Measurements from ENCODE around the gene GTF2H4.

Gene GTF2H4

DNA sequence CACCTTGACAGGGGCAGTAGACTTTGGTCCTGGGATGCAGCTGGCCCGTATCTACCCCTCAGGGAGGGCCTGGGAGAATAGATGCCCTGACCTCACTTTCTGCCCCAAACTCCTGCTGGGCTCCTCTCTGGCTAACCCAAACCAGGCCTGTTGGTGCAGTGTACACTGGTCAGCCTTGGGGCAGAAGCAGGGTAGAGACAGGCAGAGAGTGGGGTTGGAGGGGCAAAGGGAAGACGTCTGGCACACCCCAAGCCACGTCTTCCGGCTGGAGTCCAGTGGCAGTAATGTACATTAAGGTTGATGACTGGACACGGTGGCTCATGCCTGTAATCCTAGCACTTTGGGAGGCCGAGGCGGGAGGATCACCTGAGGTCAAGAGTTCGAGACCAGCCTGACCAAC is 14.3 kb upstream of the GTF2H4 start:
- in situ Hi-C loops (cut with MboI; ENCODE audit: low sequenced_read_pairs) = no loop called here

- in situ Hi-C loops (cut with MboI; ENCODE audit: low sequenced_read_pairs) = no loop called here
Observed at GRCh38 chr6:30894381-30894780, 13.6 kb upstream of the GTF2H4 start.

DNA sequence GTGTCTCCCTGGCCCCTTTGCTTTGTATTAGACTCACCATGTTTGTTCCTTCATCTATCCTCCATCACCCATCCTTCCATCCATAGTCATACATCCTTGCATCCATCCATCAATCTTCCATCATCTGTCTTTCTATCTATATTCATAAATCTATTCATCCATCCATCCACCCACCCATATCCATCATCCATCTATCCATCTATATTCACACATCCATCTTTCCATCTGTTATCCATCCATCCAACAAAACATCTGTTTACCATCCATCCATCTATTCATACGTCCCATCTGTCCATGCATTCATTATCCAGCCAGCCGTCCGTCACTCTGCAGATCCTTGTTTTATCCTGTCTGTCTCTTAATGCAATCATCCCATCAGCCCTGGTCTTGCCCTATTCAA is 13.1 kb upstream of the GTF2H4 start:
- in situ Hi-C loops (cut with MboI; ENCODE audit: low sequenced_read_pairs) = no loop called here

- in situ Hi-C loops (cut with MboI; ENCODE audit: low sequenced_read_pairs) = no loop called here
Observed at GRCh38 chr6:30895343-30895742, 12.7 kb upstream of the GTF2H4 start.

DNA sequence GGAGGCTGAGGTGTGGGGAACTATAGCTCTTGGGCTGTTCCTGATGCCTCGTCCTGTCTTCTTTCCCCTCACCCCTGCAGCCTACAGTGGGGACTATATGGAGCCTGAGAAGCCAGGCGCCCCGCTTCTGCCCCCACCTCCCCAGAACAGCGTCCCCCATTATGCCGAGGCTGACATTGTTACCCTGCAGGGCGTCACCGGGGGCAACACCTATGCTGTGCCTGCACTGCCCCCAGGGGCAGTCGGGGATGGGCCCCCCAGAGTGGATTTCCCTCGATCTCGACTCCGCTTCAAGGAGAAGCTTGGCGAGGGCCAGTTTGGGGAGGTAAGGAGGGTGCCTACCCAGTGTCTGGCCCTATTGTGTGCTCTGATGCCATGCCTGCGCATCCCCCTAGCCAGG is 11.5 kb upstream of the GTF2H4 start:
- in situ Hi-C loops (cut with MboI; ENCODE audit: low sequenced_read_pairs) = no loop called here

GRCh38 chr6:30897882-30898281 is 10.1 kb upstream of the GTF2H4 start:
- in situ Hi-C loops (cut with MboI; ENCODE audit: low sequenced_read_pairs) = no loop called here

DNA sequence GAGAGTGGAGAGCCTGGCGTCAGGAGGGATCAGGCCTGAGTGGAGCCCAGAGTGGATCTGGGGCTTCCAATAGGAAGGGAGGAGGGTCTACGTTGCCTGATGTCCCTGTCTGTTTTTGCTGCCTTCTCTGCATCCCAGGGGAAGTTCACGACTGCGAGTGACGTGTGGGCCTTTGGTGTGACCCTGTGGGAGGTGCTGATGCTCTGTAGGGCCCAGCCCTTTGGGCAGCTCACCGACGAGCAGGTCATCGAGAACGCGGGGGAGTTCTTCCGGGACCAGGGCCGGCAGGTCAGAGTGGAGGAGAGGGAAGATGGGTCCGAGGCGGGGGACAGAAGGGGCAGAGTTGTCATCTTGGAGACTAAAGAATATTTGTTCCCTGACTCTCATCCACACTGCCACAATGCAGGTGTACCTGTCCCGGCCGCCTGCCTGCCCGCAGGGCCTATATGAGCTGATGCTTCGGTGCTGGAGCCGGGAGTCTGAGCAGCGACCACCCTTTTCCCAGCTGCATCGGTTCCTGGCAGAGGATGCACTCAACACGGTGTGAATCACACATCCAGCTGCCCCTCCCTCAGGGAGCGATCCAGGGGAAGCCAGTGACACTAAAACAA is 9.2 kb upstream of the GTF2H4 start:
- in situ Hi-C loops (cut with MboI; ENCODE audit: low sequenced_read_pairs) = no loop called here

DNA sequence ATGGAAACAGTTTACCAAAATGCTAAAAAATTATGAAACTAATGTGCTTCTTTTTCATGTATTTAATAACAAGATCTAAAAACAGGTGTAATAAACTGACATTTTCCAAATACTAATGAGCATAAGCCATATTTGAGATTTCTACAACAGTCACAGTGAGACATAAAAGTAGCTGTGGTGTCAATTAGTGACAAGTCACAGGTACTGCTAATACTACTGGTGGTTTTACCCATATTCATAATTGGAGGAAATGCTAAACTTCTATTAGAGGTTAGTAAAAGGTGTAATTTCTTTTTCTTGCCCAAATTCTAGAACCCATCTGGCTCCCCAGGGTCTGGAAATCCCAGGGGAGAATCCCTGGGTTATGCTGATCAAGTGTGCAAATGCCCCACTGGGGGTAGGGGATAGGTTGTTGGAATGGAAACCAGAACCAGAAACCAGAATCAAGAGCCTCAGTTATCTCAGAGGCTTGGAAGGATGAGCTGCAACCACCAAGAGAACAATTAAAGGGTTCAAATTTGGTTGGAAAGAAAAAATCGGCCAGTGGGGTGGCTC is 7.1 kb upstream of the GTF2H4 start:
- in situ Hi-C loops (cut with MboI; ENCODE audit: low sequenced_read_pairs) = loop anchor here (25.0 kb wide), 1 partner anchor 186 kb away; no protein-coding TSS in a partner anchor

- in situ Hi-C loops (cut with MboI; ENCODE audit: low sequenced_read_pairs) = loop anchor here (25.0 kb wide), 1 partner anchor 186 kb away; no protein-coding TSS in a partner anchor
Observed at GRCh38 chr6:30901436-30901835, 6.6 kb upstream of the GTF2H4 start.

GRCh38 chr6:30902196-30902595 is 5.8 kb upstream of the GTF2H4 start:
- in situ Hi-C loops (cut with MboI; ENCODE audit: low sequenced_read_pairs) = loop anchor here (25.0 kb wide), 1 partner anchor 185 kb away; no protein-coding TSS in a partner anchor

DNA sequence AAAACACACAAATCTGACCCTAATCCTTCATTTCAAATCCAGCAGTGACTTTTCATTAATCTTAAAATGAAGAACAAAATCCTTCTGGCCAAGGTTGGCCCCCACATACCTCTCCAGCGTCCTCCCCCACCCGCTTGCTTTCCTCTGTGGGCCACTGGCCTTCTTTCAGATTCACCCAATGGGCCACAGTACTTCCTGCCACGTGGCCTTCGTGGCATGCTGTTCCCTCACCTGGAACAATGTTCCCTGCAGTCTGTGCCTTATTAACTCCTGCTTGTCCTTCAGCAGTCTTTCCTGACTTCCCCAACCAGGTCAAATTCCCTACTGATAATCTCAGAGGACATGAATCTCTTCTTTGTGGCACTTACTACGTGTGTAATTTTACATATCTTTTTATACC is 5.3 kb upstream of the GTF2H4 start:
- in situ Hi-C loops (cut with MboI; ENCODE audit: low sequenced_read_pairs) = loop anchor here (25.0 kb wide), 1 partner anchor 185 kb away; no protein-coding TSS in a partner anchor

- in situ Hi-C loops (cut with MboI; ENCODE audit: low sequenced_read_pairs) = loop anchor here (25.0 kb wide), 1 partner anchor 184 kb away; no protein-coding TSS in a partner anchor
Observed at GRCh38 chr6:30903236-30903635, 4.8 kb upstream of the GTF2H4 start.

- in situ Hi-C loops (cut with MboI; ENCODE audit: low sequenced_read_pairs) = loop anchor here (25.0 kb wide), 1 partner anchor 180 kb away; no protein-coding TSS in a partner anchor
Observed at GRCh38 chr6:30907290-30907757, 683 bp upstream of the GTF2H4 start.

GRCh38 chr6:30908700-30909099 is 693 bp downstream of the GTF2H4 start:
- in situ Hi-C loops (cut with MboI; ENCODE audit: low sequenced_read_pairs) = loop anchor here (25.0 kb wide), 1 partner anchor 179 kb away; no protein-coding TSS in a partner anchor

DNA sequence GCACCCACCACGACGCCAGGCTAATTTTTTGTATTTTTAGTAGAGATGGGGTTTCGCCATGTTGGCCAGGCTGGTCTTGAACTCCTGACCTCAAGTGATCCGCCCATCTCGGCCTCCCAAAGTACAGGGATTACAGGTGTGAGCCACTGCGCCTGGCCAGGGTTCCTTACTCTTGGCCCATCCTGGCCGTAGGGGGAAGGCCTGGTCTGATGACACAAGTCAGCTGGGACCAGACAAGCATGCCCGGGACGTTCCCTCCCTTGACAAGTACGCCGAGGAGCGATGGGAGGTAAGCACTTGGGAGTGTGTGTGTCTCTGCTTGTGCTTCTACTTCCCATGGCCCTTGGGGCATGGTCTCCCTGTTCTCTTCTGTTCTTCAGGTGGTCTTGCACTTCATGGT is 2.5 kb downstream of the GTF2H4 start:
- in situ Hi-C loops (cut with MboI; ENCODE audit: low sequenced_read_pairs) = loop anchor here (25.0 kb wide), 1 partner anchor 177 kb away; no protein-coding TSS in a partner anchor

- in situ Hi-C loops (cut with MboI; ENCODE audit: low sequenced_read_pairs) = loop anchor here (25.0 kb wide), 1 partner anchor 174 kb away; no protein-coding TSS in a partner anchor
Observed at GRCh38 chr6:30912746-30913520, 4.9 kb downstream of the GTF2H4 start.

- in situ Hi-C loops (cut with MboI; ENCODE audit: low sequenced_read_pairs) = loop anchor here (25.0 kb wide), 1 partner anchor 174 kb away; no protein-coding TSS in a partner anchor
Observed at GRCh38 chr6:30913721-30914075, 5.7 kb downstream of the GTF2H4 start.

- in situ Hi-C loops (cut with MboI; ENCODE audit: low sequenced_read_pairs) = loop anchor here (25.0 kb wide), 1 partner anchor 173 kb away; no protein-coding TSS in a partner anchor
Observed at GRCh38 chr6:30914076-30914853, 6.3 kb downstream of the GTF2H4 start, which contains the start of gene VARS2. Gene VARS2, plus strand, starts transcription at chr6:30914238. Its CDS starts 599 bp downstream, at chr6:30914837.

- in situ Hi-C loops (cut with MboI; ENCODE audit: low sequenced_read_pairs) = loop anchor here (25.0 kb wide), 1 partner anchor 172 kb away; no protein-coding TSS in a partner anchor
Observed at GRCh38 chr6:30914854-30915590, 7.0 kb downstream of the GTF2H4 start.

DNA sequence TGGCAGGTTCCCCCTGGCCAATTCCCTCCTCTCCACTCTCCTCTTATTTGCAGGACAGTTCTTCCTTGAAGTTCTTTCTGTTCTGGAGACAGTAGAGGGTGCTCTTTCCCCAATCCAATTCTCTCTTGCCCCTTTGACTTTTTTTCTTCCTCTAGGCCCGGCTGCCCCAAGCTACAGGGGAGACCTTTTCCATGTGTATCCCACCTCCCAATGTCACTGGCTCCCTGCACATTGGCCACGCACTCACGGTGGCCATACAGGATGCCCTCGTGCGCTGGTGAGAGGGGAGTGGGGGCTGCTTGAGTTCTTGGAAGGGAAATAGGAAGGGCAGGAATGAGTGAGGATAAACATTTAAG is 7.6 kb downstream of the GTF2H4 start:
- in situ Hi-C loops (cut with MboI; ENCODE audit: low sequenced_read_pairs) = loop anchor here (25.0 kb wide), 1 partner anchor 172 kb away; no protein-coding TSS in a partner anchor
